Measurements from ENCODE around the gene MBD5.
A peak's percentile ranks its signal among the peaks of the same experiment; 100 is the strongest.

The MBD5 gene

GRCh38 chr2:148459377-148459778, 438.5 kb downstream of the MBD5 start:
- no peak for DNase-seq (ENCODE audit: low read depth in 2 of 2)

GRCh38 chr2:148461876-148462275, 441.0 kb downstream of the MBD5 start:
- DNase-seq (ENCODE audit: low read depth in 2 of 2): no peak

- DNase-seq (ENCODE audit: low read depth in 2 of 2): no peak
Measured at GRCh38 chr2:148475626-148476025, 454.7 kb downstream of the MBD5 start.

GRCh38 chr2:148479398-148479797, 458.5 kb downstream of the MBD5 start:
- no peak for DNase-seq (ENCODE audit: low read depth in 2 of 2)

- DNase-seq (ENCODE audit: low read depth in 2 of 2): no peak
Measured at GRCh38 chr2:148483665-148484064, 462.8 kb downstream of the MBD5 start.

GRCh38 chr2:148484066-148484465, 463.2 kb downstream of the MBD5 start:
- no peak for DNase-seq (ENCODE audit: low read depth in 2 of 2)

- no peak for DNase-seq (ENCODE audit: low read depth in 2 of 2)
Measured at GRCh38 chr2:148486655-148487054, 465.8 kb downstream of the MBD5 start.

- DNase-seq (ENCODE audit: low read depth in 2 of 2): no peak
Measured at GRCh38 chr2:148487439-148487838, 466.5 kb downstream of the MBD5 start.

GRCh38 chr2:148490840-148491439, 470.0 kb downstream of the MBD5 start:
- DNase-seq (ENCODE audit: low read depth in 2 of 2): no peak

GRCh38 chr2:148493822-148494563, 473.1 kb downstream of the MBD5 start:
- no peak for DNase-seq (ENCODE audit: low read depth in 2 of 2)

- DNase-seq (ENCODE audit: low read depth in 2 of 2): no peak
Measured at GRCh38 chr2:148495586-148495985, 474.7 kb downstream of the MBD5 start.

GRCh38 chr2:148501545-148501944, 480.7 kb downstream of the MBD5 start:
- DNase-seq (ENCODE audit: low read depth in 2 of 2): no peak

- DNase-seq (ENCODE audit: low read depth in 2 of 2): no peak
Measured at GRCh38 chr2:148503516-148503915, 482.6 kb downstream of the MBD5 start.

GRCh38 chr2:148507970-148508369, 487.1 kb downstream of the MBD5 start:
- DNase-seq (ENCODE audit: low read depth in 2 of 2): no peak

- DNase-seq (ENCODE audit: low read depth in 2 of 2): no peak
Measured at GRCh38 chr2:148508878-148509287, 488.0 kb downstream of the MBD5 start.

GRCh38 chr2:148509288-148509902, 488.5 kb downstream of the MBD5 start:
- peak; percentile 54 to 62 for DNase-seq (ENCODE audit: low read depth in 2 of 2)

- DNase-seq (ENCODE audit: low read depth in 2 of 2): no peak
Measured at GRCh38 chr2:148511883-148512282, 491.0 kb downstream of the MBD5 start.

- DNase-seq (ENCODE audit: low read depth in 2 of 2): no peak
Measured at GRCh38 chr2:148512501-148512900, 491.6 kb downstream of the MBD5 start.

GRCh38 chr2:148513427-148513826, 492.5 kb downstream of the MBD5 start:
- no peak for DNase-seq (ENCODE audit: low read depth in 2 of 2)

GRCh38 chr2:148515120-148515519, 494.2 kb downstream of the MBD5 start:
- no peak for DNase-seq (ENCODE audit: low read depth in 2 of 2)

- DNase-seq (ENCODE audit: low read depth in 2 of 2): no peak
Measured at GRCh38 chr2:148515976-148516375, 495.1 kb downstream of the MBD5 start.

GRCh38 chr2:148517296-148517695, 496.4 kb downstream of the MBD5 start:
- DNase-seq (ENCODE audit: low read depth in 2 of 2): no peak

- no peak for DNase-seq (ENCODE audit: low read depth in 2 of 2)
Measured at GRCh38 chr2:148517822-148518221, 496.9 kb downstream of the MBD5 start.
